NCI-H1436 treated with DMSO at 0.1 percent for 48 hours (cell line): ENCODE results near the gene CREB3L2.
"Not testable (repeated sequence)": the region's sequence is repeated elsewhere in the genome, so short reads cannot be mapped to it uniquely, and the experiment has no call there.

Experiments
- DNase-seq: peaks from one replicate; lab custom pipeline; 2025; lab: John Stamatoyannopoulos, UW

The CREB3L2 gene

DNA sequence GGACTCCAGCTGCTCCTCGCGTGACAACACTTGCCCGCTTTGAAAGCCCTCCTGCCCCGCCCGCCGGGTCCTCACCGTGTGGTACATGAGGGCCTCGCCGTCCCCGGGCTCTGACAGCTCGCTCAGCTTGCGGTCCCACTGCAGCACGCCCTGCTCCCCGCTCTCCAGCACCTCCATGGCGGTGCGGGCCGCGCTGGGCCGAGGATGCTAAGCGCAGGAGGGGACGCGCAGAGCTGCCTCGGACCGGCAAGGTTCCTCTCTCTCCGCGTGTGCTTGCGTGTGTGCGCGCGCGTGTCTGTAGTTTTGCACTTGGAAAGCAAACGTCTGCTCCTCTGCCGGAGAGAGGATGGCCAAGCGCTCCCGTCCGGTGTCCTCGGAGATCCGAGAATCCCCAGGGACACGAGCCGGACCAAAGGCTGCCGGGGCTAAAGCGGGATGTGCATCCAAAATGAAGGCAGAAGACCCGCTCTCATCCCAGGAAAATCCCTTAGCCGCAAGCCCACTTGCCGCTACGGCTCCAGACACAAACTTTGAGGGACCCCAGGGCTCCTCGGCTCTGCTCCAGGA is at the start of gene CREB3L2:
Gene CREB3L2 (minus strand): TSS at position 558 of the 567 bp plus-strand sequence. CDS start 381 bp downstream, at position 177.
- DNase-seq, result no peak

- no peak for DNase-seq
Observed at GRCh38 chr7:138049505-138050116, 47.7 kb upstream of the CREB3L2 start.

- DNase-seq, result no peak
Observed at GRCh38 chr7:138047907-138048306, 46.0 kb upstream of the CREB3L2 start.

DNA sequence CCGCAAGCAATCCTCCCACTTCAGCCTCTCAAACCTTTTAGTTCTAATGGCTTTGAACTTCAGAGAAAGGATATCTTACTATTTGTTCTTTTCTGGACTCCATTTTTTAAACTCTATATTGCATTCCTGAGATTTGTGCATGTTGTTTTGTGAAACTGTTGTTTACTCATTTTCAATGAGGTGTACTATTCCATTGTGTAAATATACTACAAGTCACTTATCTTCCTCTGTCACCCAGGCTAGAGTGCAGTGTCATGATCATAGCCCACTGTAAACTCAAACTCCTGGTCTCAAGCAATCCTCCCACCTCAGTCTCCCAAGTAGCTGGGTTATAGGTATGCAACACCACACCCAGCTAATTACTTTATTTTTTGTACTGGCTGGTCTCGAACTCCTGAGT is 43.0 kb upstream of the CREB3L2 start:
- DNase-seq, result no peak

DNA sequence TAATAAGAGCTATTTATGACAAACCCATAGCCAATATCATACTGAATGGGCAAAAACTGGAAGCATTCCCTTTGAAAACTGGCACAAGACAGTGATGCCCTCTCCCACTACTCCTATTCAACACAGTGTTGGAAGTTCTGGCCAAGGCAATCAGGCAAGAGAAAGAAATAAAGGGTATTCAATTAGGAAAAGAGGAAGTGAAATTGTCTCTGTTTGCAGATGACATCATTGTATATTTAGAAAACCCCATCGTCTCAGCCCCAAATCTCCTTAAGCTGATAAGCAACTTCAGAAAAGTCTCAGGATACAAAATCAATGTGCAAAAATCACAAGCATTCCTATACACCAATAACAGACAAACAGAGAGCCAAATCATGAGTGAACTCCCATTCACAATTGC is 38.2 kb upstream of the CREB3L2 start:
- DNase-seq, result not testable (repeated sequence)

DNA sequence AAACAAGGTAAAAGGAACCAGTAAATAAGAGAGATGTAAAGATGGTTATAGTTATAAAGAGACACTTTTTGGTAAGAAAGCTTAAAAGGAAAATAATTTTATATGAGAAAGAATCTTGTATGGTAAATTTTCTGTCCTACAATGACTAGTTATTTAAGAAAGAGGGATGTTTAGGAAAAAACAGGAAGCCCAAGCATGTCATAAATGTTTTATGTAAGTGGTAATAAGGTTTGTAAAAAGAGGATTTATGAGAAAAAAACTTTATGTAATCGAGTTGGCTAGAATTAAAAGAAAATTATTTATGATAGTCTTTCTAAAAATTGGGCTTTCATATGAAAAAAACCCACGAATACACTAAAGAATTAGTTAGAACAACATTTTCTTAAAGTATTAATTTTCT is 34.2 kb upstream of the CREB3L2 start:
- no peak for DNase-seq

GRCh38 chr7:138033241-138033640 is 31.4 kb upstream of the CREB3L2 start:
- no peak for DNase-seq

- no peak for DNase-seq
Observed at GRCh38 chr7:138032770-138033169, 30.9 kb upstream of the CREB3L2 start.

- DNase-seq, result no peak
Observed at GRCh38 chr7:138032186-138032585, 30.3 kb upstream of the CREB3L2 start.

DNA sequence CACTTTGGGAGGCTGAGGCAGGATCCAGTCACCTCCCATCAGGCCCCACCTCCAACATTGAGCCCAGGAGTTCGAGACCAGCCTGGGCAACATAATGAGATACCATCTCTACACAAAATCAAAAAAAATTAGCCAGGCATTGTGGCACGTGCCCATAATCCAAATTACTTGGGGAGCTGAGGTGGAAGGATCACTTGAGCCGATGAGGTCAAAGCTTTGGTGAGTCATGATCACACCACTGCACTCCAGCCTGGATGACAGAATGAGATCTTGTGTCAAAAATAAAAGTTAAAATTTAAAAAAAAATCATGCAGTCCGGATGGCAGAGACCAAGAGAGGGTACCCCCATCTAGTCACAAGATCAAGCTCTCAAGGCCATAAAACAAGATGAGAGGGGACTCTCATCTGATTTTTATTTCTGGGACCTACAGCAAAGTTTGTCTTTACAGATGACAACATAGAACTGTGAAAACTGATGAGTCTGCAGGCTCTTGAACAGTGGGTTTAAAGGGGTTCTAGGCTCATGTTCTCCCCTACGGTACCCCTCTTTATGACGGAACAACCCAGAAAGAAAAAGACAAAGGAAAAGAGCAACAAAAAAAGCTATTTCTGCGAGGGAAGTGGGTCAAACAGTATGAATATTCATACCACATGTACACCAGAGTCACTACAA is 28.9 kb upstream of the CREB3L2 start:
- DNase-seq, result no peak

GRCh38 chr7:138029941-138030340 is 28.1 kb upstream of the CREB3L2 start:
- no peak for DNase-seq

DNA sequence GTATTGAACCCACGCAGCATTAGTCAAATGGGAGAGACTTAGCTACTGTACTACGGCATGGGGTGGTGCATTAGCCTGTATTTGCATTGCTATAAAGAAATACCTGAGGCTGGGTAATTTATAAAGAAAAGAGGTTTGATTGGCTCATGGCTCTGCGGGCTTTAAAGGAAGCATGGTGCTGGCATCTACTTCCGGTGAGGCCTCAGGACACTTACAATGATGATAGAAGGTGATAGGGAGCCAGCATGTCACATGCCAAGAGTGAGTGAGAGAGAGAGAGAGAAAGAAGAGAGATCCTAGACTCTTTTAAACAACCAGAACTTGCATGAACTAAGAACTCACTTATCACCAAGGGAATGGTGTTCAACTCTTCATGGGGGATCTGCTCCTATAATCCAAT is 27.2 kb upstream of the CREB3L2 start:
- no peak for DNase-seq

GRCh38 chr7:138027100-138027499 is 25.2 kb upstream of the CREB3L2 start:
- DNase-seq, result no peak

- DNase-seq, result no peak
Observed at GRCh38 chr7:138025215-138026186, 23.6 kb upstream of the CREB3L2 start.

DNA sequence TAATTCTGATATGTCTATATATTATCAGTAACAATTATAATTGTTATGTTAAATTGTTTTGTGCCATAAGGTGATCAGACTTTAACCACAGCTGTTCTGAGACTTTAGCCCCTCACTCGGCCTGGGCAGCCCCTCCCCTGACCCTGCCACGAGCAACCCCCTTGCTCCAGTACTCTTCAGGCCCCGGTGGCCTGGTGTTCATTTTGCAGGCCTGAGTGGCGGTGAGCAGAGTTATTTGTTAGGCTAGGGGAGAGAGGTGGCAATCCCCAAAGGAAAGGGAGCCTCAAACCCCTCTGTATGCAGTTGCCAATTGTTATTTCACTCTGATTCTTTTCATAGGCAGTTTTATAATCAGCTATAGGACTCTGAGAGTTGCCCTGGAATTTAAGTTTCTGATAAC is 22.9 kb upstream of the CREB3L2 start:
- DNase-seq, result no peak

DNA sequence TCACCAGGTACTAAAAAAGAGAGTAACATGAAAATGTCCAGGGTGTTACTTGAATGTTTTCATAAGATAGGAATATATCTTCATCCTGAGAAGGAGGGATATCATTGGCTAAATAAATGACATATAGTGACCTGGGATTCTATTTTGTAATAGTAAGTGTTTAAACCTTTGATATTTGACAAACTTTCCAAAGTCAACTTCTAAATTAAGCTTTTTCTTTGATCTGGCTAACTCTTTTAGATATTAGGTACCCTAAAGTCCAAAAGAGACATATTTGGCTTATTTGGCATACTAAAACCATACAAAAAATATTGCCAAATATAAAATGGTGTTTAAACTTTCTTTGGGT is 22.4 kb upstream of the CREB3L2 start:
- no peak for DNase-seq

GRCh38 chr7:138023618-138024342 is 21.9 kb upstream of the CREB3L2 start:
- DNase-seq, result no peak

DNA sequence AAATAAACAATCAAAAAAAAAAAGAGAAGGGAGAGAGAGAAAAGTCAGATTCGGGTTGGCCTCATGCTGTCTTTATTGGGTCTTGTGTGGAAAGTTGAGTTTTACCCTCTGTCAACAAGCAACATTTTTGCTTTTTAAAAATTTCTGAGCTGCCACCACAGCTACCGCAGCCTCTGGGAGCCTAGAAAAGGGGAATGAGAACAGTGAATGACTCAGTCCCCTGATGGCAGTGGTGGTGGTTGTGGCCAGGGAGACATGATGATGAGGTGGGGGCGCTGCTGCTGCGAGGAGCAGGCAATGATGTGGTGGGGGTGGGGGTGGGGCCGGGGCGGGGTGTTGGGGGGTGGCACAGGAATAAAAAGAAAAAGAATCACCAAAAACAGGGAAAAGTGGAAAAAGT is 20.0 kb upstream of the CREB3L2 start:
- DNase-seq, result no peak

DNA sequence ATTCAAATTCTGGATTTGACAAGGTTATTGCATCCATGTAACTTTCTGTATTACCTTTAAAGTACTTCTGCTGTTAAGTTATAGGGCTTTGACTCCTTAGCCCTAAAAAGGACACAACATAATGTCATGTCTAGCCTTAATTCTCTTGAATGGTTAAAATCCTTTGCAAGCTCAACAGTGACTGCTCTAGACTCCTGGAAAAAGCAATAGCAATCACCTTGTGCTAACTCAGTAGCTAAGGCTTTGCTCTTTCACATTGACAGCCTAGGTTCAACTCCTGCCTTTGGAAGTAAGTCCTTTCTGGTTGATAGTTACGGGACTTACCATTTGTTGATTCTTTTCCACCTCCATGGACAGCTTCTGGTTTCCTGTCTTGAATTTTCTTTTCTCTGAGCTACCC is 16.1 kb upstream of the CREB3L2 start:
- no peak for DNase-seq

DNA sequence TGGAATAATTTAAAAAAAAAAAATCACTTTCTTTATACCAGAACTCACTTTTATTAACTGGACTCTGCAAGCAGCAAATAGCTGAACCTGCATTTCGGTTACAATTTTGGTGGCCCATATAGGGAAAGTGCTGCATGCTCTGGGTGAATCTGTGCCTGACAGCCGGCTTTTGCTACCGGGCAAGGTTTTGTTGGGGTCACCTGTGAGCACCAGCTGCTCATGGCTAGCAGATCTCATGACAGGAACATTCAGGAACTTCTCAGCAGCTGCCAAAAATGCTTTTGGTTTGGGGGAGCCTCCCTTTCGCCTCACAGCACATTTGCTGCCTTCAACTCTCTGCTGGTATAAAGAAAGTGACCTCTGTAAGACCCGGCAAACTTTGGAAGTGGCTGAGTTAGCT is 13.2 kb upstream of the CREB3L2 start:
- no peak for DNase-seq

DNA sequence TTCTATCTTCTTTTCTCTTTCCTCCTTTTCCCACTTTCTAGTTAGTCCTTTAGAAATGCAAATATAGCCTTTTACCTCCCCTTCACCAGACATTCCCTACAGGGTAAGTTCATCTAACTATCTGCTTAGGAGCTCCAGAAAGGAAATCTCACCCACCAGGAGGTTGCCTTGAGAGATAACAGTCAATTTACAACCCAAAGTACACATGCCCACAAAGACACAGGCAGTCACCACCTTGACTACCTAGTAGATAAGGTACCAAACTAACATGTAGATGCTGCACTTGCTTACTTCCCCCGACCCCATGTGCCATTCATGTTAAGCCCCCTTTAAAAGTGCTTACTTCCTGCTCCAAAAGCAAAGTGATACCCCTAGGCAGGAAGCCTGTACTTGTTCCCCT is 12.8 kb upstream of the CREB3L2 start:
- no peak for DNase-seq

DNA sequence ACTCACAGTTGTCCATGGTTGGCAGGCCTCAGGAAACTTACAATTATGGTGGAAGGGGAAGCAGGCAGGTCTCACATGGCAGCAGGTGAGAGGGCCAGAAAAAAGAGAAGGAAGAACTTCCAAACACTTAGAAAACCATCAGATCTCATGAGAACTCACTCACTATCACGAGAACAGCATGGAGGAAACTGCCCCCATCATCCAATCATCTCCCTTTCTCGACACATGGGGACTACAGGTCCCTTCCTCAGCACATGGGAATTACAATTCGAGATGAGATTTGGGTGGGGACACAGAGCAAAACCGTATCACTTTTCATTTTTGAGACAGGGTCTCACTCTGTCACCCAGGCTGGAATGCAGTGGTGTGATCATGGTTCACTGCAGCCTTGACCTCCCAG is 12.3 kb upstream of the CREB3L2 start:
- not testable (repeated sequence) for DNase-seq
